Measurements from ENCODE around the gene AKNAD1. TPM values are rescaled to one million over a fixed set of nuclear protein-coding genes. Genes with fewer than 3 reads are reported as not detected.

AKNAD1 gene
- total and polyA plus RNA-seq, 2 of the 8 experiments (the other 6 are each of a cell fraction or from before 2014, with no cell fraction given) = not detected

GRCh38 chr1:108767708-108768107 is 89.2 kb downstream of the AKNAD1 start:
- Histone ChIP-seq H3K27me3 (replicated peaks in 1 of 4; ENCODE audit: control insufficient read depth in 3 of 4, extremely low read depth in 1 of 4, insufficient read depth in 3 of 4, low read length in 3 of 4) (no peaks in the 10 kb centered on the region), H4K8ac (ENCODE audit: extremely low read depth, insufficient read depth, low read length) (no peak overlapping the region), H3K18ac (ENCODE audit: extremely low read depth, low read length) (no peak overlapping the region), H3K14ac (ENCODE audit: insufficient read length) (no peak overlapping the region), H3K4me2 (ENCODE audit: insufficient read depth in 1 of 2, low read depth in 2 of 2, low read length in 2 of 2) (no peak overlapping the region), H3K4ac (replicated peaks; ENCODE audit: insufficient read length, low read depth, low read length) (no peak overlapping the region), H3K56ac (replicated peaks; ENCODE audit: insufficient read length, low read depth, low read length) (no peak overlapping the region), H3K79me2 (ENCODE audit: control insufficient read depth in 1 of 2, insufficient read depth in 2 of 2, low read length in 2 of 2) (no peaks in the 10 kb centered on the region), H3K9ac (replicated peaks in 1 of 4; ENCODE audit: extremely low read depth in 1 of 4, low read depth in 3 of 4, low read length in 3 of 4) (no peak overlapping the region), H3K36me3 (ENCODE audit: control insufficient read depth in 2 of 4, insufficient read depth in 4 of 4, low read length in 3 of 4) (peaks cover 0 to 6% (median 2%) of the 10 kb centered on the region in 4 experiments; a peak in 2 of 8 replicates), H2BK120ac (replicated peaks; ENCODE audit: low read depth, low read length) (no peak overlapping the region), H4K20me1 (replicated peaks in 1 of 2; ENCODE audit: control insufficient read depth in 1 of 2, insufficient read depth in 2 of 2, low read length in 2 of 2) (no peaks in the 10 kb centered on the region), H3K23ac (ENCODE audit: insufficient read length) (no peak overlapping the region), H3K79me1 (ENCODE audit: low read depth, low read length) (no peaks in the 10 kb centered on the region), H2BK20ac (ENCODE audit: low read length) (no peak overlapping the region), H3K23me2 (ENCODE audit: low read depth, low read length) (no peaks in the 10 kb centered on the region), H2AK5ac (ENCODE audit: low read depth, low read length) (no peak overlapping the region), H4K5ac (ENCODE audit: insufficient read length, low read depth, low read length) (no peak overlapping the region), H3K4me1 (replicated peaks in 1 of 4; ENCODE audit: control insufficient read depth in 3 of 4, insufficient read depth in 4 of 4, low read length in 3 of 4) (no peaks in the 10 kb centered on the region; a peak in 1 of 7 replicates), H2BK15ac (ENCODE audit: low read length) (no peak overlapping the region), H2BK5ac (ENCODE audit: low read depth, low read length) (no peak overlapping the region), H2BK12ac (ENCODE audit: low read depth, low read length) (no peak overlapping the region), H2AFZ (ENCODE audit: low read length) (no peak overlapping the region), H4K91ac (replicated peaks; ENCODE audit: insufficient read length, low read length) (no peak overlapping the region), H3K9me3 (ENCODE audit: insufficient read depth in 2 of 2, low read depth in 1 of 2, low read length in 1 of 2) (no peaks in the 10 kb centered on the region), H3K27ac (ENCODE audit: low read depth, low read length) (no peak overlapping the region), H3K4me3 (ENCODE audit: extremely low read depth in 1 of 4, insufficient read depth in 2 of 4, low read depth in 3 of 4, low read length in 4 of 4) (no peak overlapping the region)
- TF ChIP-seq KDM5A (IDR thresholded peaks at IDR 0.05; ENCODE audit: low read length) (no peak), CBX5 (IDR thresholded peaks at IDR 0.05; ENCODE audit: low read depth, low read length) (no peak), ASH2L (IDR thresholded peaks at IDR 0.05; ENCODE audit: low read length) (no peak), USF2 (IDR thresholded peaks at IDR 0.05; ENCODE audit: low read length) (no peak), CHD1 (IDR thresholded peaks at IDR 0.05; ENCODE audit: low read depth, low read length) (no peak), ZNF274 (IDR thresholded peaks at IDR 0.05; ENCODE audit: borderline replicate concordance, extremely low read depth, low read length) (no peak), EP300 (IDR thresholded peaks at IDR 0.05; ENCODE audit: borderline replicate concordance in 1 of 2, low read depth in 2 of 2, low read length in 2 of 2) (no peak), TEAD4 (IDR thresholded peaks at IDR 0.05; ENCODE audit: low read depth, low read length) (no peak), GABPA (IDR thresholded peaks at IDR 0.05; ENCODE audit: borderline replicate concordance, insufficient read depth, low read length) (no peak), BCL11A (IDR thresholded peaks at IDR 0.05; ENCODE audit: low read depth in 2 of 2, low read length in 2 of 2) (no peak)
- DNase-seq (ENCODE audit: low read depth in 1 of 2, low spot score in 2 of 2) = no peak
- no peak for FAIRE-seq
- ChIA-PET CTCF (ENCODE audit: partially characterized antibody) (interaction anchor here (1.3 kb wide), 1 partner anchor 19 kb away, joined by 4 read pairs; no protein-coding TSS in a partner anchor), POLR2A (ENCODE audit: partially characterized antibody) (no interaction called here)
- WGBS, 2 experiments (ENCODE audit: extremely low coverage in 1 of 2, insufficient coverage in 1 of 2, insufficient read length in 1 of 2, insufficient replicate concordance in 2 of 2, low coverage in 1 of 2, low lambda C conversion rate in 2 of 2, missing lambda C conversion rate in 1 of 2) = 82% methylated on average over 3 of the region's 3 CpGs; no CpG with 5 or more reads in 1 of the 2 experiments
